Pancreas (tissue), 10 donors: ENCODE measurements around the gene SMIM17. TPM values are rescaled to one million over a fixed set of nuclear protein-coding genes. Genes with fewer than 3 reads are reported as not detected.

Experiments
- ATAC-seq, 4 donors: fragments of 200-7000 bp; cut with Tn5 transposase; one replicate each; pipeline versions ENCODE4 v1.8.0 to v1.9.1; 2020; ENCODE audit warnings: mild to moderate bottlenecking in 4 of 4, moderate library complexity in 4 of 4
- DNase-seq, 6 donors: peaks; one replicate each; pipeline ENCODE4 v3.0.0-alpha.2; 2020
- FAIRE-seq: peaks from 2 replicates; lab custom pipeline; 2012; peaks lifted over from hg19 to GRCh38; lab: Jason Lieb, UNC
- H3K27ac ChIP-seq, 4 donors: fragments of 200-600 bp; sonication (generic); 1 replicate in 3 of 4; 2 replicates in 1 of 4; pipeline versions ENCODE4 v1.5.0 to v1.8.0; 2020
- H3K27me3 ChIP-seq, 4 donors: fragments of 200-600 bp; one replicate each; pipeline ENCODE4 v1.8.0; 2021
- H3K36me3 ChIP-seq, 3 donors: fragments of 200-600 bp; sonication (generic) in 1 of 3; one replicate each; pipeline versions ENCODE4 v1.5.0 to v1.8.0; 2020 to 2021
- H3K4me1 ChIP-seq, 3 donors: fragments of 200-600 bp; one replicate each; pipeline ENCODE4 v1.8.0; 2021
- H3K4me3 ChIP-seq, 4 donors: fragments of 200-600 bp; sonication (generic) in 2 of 4; one replicate each; pipeline versions ENCODE4 v1.5.0 to v1.8.0; 2020 to 2021
- H3K9me3 ChIP-seq, 4 donors: fragments of 200-600 bp; one replicate each; pipeline ENCODE4 v1.8.0; 2021
- CTCF ChIP-seq, 4 donors: fragments of 200-600 bp; sonication (generic) in 3 of 4; IDR thresholded peaks; one replicate each; pipeline versions ENCODE4 v1.5.0 to v1.8.0; 2021; ENCODE audit warnings: antibody characterized with exemption in 4 of 4
- WGBS, 2 donors: extraction: QIAGEN DNeasy Blood & Tissue Kit; methylation state at CpG; one replicate each; pipeline ENCODE4 v1.1.7; 2013; 5-methylcytosine and 5-hydroxymethylcytosine counted together
- intact Hi-C, 3 donors: fragments of 100-400 bp; cut with DNase I; formaldehyde crosslinking; loops; one replicate each; pipeline versions ENCODE4 v1.11.1 to v1.14.2; 2022
- polyA plus RNA-seq, 2 donors: library from polyadenylated mRNA; stranded (reverse); fragments of 200-250 nt; gene quantifications; one replicate each; pipeline ENCODE4 v1.2.3, GENCODE V29; 2013
- total RNA-seq, 6 donors: library from RNA; stranded (reverse); fragmentation: NEBNext Ultra II Directional in 4 of 6; extraction: Animal tissue kit (Norgen Biotek cat#: 25700) in 4 of 6; gene quantifications; one replicate each; pipeline versions ENCODE4 v1.2.1 to v1.2.4, GENCODE V29; 2021 to 2023
- donor health status: healthy with polysubstance abuse.
- donor health status: DM: no; HTN: no; CAD: no; lungs with moderate emphysema.
- donor health status: DM: no; HTN: no; CAD: no.
- donor health status: control.
- donor health status: control.
- donor health status: Bipolar disorder and iron deficiency.
- donor health status: DM: yes; HTN: yes; CAD: no.
- donor health status: DM: no; HTN: no; CAD: no.
- donor health status: DM: no; HTN: no; CAD: no.
- donor health status: DM: yes; HTN: yes; CAD: no.

Gene SMIM17
- total and polyA plus RNA-seq, 8 donors = 0.09 to 0.24 (median 0.18) TPM; not detected in 4

- H3K9me3 ChIP-seq = no peaks in the 10 kb centered on the region
- FAIRE-seq (no peak), ATAC-seq (no peak), DNase-seq (no peak)
- no peak overlapping the region for H3K4me3 ChIP-seq
- peaks cover 0 to 3% (median 0%) of the 10 kb centered on the region in 3 donors for H3K36me3 ChIP-seq
- no peak overlapping the region for H3K27ac ChIP-seq
- intact Hi-C loops = no loop called here
- WGBS, 2 donors = 74 to 83% methylated on average over 4 of the region's 4 CpGs
- H3K27me3 ChIP-seq = no peaks in the 10 kb centered on the region
- no peaks in the 10 kb centered on the region for H3K4me1 ChIP-seq
- TF ChIP-seq CTCF (IDR thresholded peaks at IDR 0.05) = no peak
These were observed 46.3 kb upstream of the SMIM17 start for GRCh38 chr19:56596676-56597075.

GRCh38 chr19:56597696-56598095, 45.3 kb upstream of the SMIM17 start:
- ATAC-seq (no peak), FAIRE-seq (no peak), DNase-seq (no peak)
- Histone ChIP-seq H3K36me3 (peaks cover 0 to 7% (median 0%) of the 10 kb centered on the region in 3 donors), H3K27me3 (no peaks in the 10 kb centered on the region), H3K27ac (no peak overlapping the region), H3K4me1 (no peaks in the 10 kb centered on the region), H3K9me3 (no peaks in the 10 kb centered on the region), H3K4me3 (no peak overlapping the region)
- TF ChIP-seq CTCF (IDR thresholded peaks at IDR 0.05) = no peak
- intact Hi-C loops = no loop called here
- WGBS, 2 donors = 92 to 93% methylated on average over 4 of the region's 4 CpGs

- peaks cover 0 to 4% (median 0%) of the 10 kb centered on the region in 4 donors for H3K9me3 ChIP-seq
- peaks cover 0 to 7% (median 0%) of the 10 kb centered on the region in 3 donors for H3K36me3 ChIP-seq
- H3K4me1 ChIP-seq = no peaks in the 10 kb centered on the region
- TF ChIP-seq CTCF (IDR thresholded peaks at IDR 0.05) = no peak
- no peak overlapping the region for H3K4me3 ChIP-seq
- WGBS, 2 donors = 90 to 92% methylated on average over 3 of the region's 3 CpGs
- H3K27me3 ChIP-seq = no peaks in the 10 kb centered on the region
- DNase-seq (no peak), FAIRE-seq (no peak), ATAC-seq (no peak)
- H3K27ac ChIP-seq = no peak overlapping the region
- intact Hi-C loops = no loop called here
These were observed 41.6 kb upstream of the SMIM17 start for GRCh38 chr19:56601375-56601774.

GRCh38 chr19:56603829-56604228, 39.1 kb upstream of the SMIM17 start:
- 78 to 84% methylated on average over 6 of the region's 6 CpGs for WGBS, 2 donors
- Histone ChIP-seq H3K4me3 (no peak overlapping the region), H3K27me3 (no peaks in the 10 kb centered on the region), H3K9me3 (peaks cover 0 to 7% (median 0%) of the 10 kb centered on the region in 4 donors), H3K27ac (no peak overlapping the region), H3K4me1 (no peaks in the 10 kb centered on the region), H3K36me3 (peaks cover 0 to 7% (median 0%) of the 10 kb centered on the region in 3 donors)
- TF ChIP-seq CTCF (IDR thresholded peaks at IDR 0.05) = no peak
- DNase-seq = no peak
- intact Hi-C loops = no loop called here
- FAIRE-seq = no peak
- no peak for ATAC-seq

GRCh38 chr19:56608274-56608964, 34.5 kb upstream of the SMIM17 start:
- Histone ChIP-seq H3K27ac (no peak overlapping the region), H3K27me3 (no peaks in the 10 kb centered on the region), H3K36me3 (no peaks in the 10 kb centered on the region), H3K4me3 (no peak overlapping the region), H3K4me1 (no peaks in the 10 kb centered on the region), H3K9me3 (peaks cover 0 to 8% (median 0%) of the 10 kb centered on the region in 4 donors)
- FAIRE-seq (no peak), DNase-seq (no peak), ATAC-seq (no peak)
- 83 to 85% methylated on average over 8 of the region's 8 CpGs for WGBS, 2 donors
- intact Hi-C loops = no loop called here
- no peak for TF ChIP-seq CTCF (IDR thresholded peaks at IDR 0.05)
